ENCODE results near the gene PRKACA.
A peak's percentile ranks its signal among the peaks of the same experiment; 100 is the strongest.

The PRKACA gene

DNA sequence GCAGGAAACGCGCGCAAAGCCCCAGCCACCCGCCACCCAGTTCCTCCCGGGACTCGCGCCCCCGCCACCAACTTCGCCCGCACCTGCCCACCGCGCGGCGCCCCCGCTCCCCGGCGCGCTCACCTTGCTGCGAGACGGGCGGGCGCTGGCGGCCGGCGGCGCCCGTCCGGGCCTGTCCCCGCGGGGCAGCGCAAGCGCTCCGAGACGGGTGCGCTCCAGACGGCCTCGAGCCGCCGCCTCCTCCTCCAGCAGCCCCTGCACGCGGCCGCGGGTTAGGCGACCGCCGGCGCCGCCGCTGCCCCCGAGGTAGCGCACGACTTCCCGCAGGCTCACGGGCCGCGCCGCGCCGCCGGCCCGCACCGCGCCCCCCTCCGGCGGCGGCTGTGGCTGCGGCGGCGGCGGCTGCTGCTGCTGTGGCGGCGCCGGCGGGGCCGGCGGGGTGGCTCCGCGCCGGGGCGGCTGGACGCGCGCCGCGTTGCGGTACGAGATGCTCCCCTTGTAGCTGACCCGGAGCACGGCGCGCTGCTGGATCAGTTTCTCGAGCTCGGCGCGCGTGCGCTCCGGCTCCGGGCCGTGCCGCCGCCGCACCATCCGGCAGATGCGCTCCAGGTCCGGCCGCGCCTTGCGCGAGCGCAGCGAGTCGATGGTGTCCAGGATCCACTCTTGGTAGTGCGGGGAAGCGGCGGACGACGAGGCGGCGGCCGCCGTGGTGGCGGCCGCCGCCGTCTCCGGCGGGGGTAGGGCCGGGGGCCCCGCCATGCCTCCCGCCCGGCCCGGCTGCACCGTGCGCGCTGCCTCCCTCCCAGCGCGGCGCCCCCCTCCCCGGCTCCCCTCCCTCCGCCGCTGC lies 27.7 kb downstream of the PRKACA start:
- Histone ChIP-seq H3K9me3 (ENCODE audit: insufficient read depth, low read depth, low read length) (peaks cover 5% of the 10 kb centered on the region), H2BK5ac (ENCODE audit: low read depth, low read length, poor library complexity) (peak overlapping the region; percentile 19), H3K23ac (ENCODE audit: low read length) (no peak overlapping the region), H3K27ac (ENCODE audit: low read depth, low read length) (peak overlapping the region; percentile 88), H2AFZ (ENCODE audit: insufficient read depth, low read length, poor library complexity) (no peak overlapping the region), H2AK5ac (ENCODE audit: low read length) (no peak overlapping the region), H3K14ac (ENCODE audit: low read length) (peak overlapping the region; percentile 83), H3K4me1 (ENCODE audit: control insufficient read depth in 1 of 2, insufficient read depth in 2 of 2, low read length in 2 of 2) (peaks cover 6 to 7% of the 10 kb centered on the region in 2 experiments), H3K4me2 (ENCODE audit: low read length) (peak overlapping the region; percentile 78), H3K79me2 (ENCODE audit: control insufficient read depth, insufficient read depth, low read length, poor library complexity) (peaks cover 8% of the 10 kb centered on the region), H3K36me3 (ENCODE audit: control insufficient read depth in 1 of 2, insufficient read depth in 2 of 2, low read length in 2 of 2) (peaks cover 15 to 21% of the 10 kb centered on the region in 2 experiments), H4K12ac (ENCODE audit: low read depth, low read length) (no peak overlapping the region), H2BK12ac (ENCODE audit: low read length) (no peak overlapping the region), H3K27me3 (ENCODE audit: insufficient read depth, low read length) (no peaks in the 10 kb centered on the region), H3K4ac (ENCODE audit: low read depth, low read length) (peak overlapping the region; percentile 29), H3K9ac (ENCODE audit: low read length) (peak overlapping the region; percentile 54), H2BK120ac (ENCODE audit: insufficient read depth, low read length, poor library complexity) (peak overlapping the region; percentile 56), H3K4me3 (ENCODE audit: low read depth, low read length) (peak overlapping the region; percentile 91), H3K79me1 (ENCODE audit: low read length) (peaks cover 13% of the 10 kb centered on the region), H4K91ac (ENCODE audit: low read depth, low read length) (no peak overlapping the region), H4K8ac (ENCODE audit: low read depth, low read length) (peak overlapping the region; percentile 77), H3K18ac (ENCODE audit: low read length) (peak overlapping the region; percentile 90)
- DNase-seq = peak; percentile 47 to 71
- WGBS (ENCODE audit: extremely low coverage, insufficient coverage, insufficient read length) = no CpG with 5 or more reads among the region's 142 CpGs

DNA sequence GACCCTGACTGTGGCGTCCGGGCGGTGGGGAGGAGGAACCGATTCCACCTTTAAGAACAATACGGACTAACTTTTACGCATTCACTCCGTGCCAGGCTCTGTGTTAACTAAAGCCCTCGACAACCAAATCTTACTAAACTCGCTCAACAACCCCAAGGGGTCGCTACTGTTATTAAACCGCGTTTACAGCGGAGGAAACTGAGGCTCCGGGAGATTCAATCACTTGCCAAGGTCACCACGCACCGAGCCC lies 28.2 kb downstream of the PRKACA start:
- Histone ChIP-seq H3K4me2 (ENCODE audit: low read length) (peak overlapping the region; percentile 78), H3K23ac (ENCODE audit: low read length) (no peak overlapping the region), H2AFZ (ENCODE audit: insufficient read depth, low read length, poor library complexity) (no peak overlapping the region), H3K4me1 (ENCODE audit: control insufficient read depth in 1 of 2, insufficient read depth in 2 of 2, low read length in 2 of 2) (peaks cover 6 to 7% of the 10 kb centered on the region in 2 experiments), H3K27me3 (ENCODE audit: insufficient read depth, low read length) (no peaks in the 10 kb centered on the region), H3K9me3 (ENCODE audit: insufficient read depth, low read depth, low read length) (peaks cover 5% of the 10 kb centered on the region), H3K79me1 (ENCODE audit: low read length) (peaks cover 13% of the 10 kb centered on the region), H3K18ac (ENCODE audit: low read length) (peak overlapping the region; percentile 15), H2BK5ac (ENCODE audit: low read depth, low read length, poor library complexity) (no peak overlapping the region), H2BK120ac (ENCODE audit: insufficient read depth, low read length, poor library complexity) (no peak overlapping the region), H2BK12ac (ENCODE audit: low read length) (no peak overlapping the region), H3K27ac (ENCODE audit: low read depth, low read length) (peak overlapping the region; percentile 38), H4K91ac (ENCODE audit: low read depth, low read length) (no peak overlapping the region), H3K79me2 (ENCODE audit: control insufficient read depth, insufficient read depth, low read length, poor library complexity) (peaks cover 8% of the 10 kb centered on the region), H2AK5ac (ENCODE audit: low read length) (no peak overlapping the region), H3K4ac (ENCODE audit: low read depth, low read length) (peak overlapping the region; percentile 29), H3K36me3 (ENCODE audit: control insufficient read depth in 1 of 2, insufficient read depth in 2 of 2, low read length in 2 of 2) (peaks cover 15 to 21% of the 10 kb centered on the region in 2 experiments), H3K4me3 (ENCODE audit: low read depth, low read length) (peak overlapping the region; percentile 91), H4K12ac (ENCODE audit: low read depth, low read length) (no peak overlapping the region), H3K14ac (ENCODE audit: low read length) (peak overlapping the region; percentile 45), H3K9ac (ENCODE audit: low read length) (no peak overlapping the region), H4K8ac (ENCODE audit: low read depth, low read length) (peak overlapping the region; percentile 22)
- DNase-seq = peak in 1 of 2 donors; percentile 25
- WGBS (ENCODE audit: extremely low coverage, insufficient coverage, insufficient read length) = no CpG with 5 or more reads among the region's 16 CpGs

DNA sequence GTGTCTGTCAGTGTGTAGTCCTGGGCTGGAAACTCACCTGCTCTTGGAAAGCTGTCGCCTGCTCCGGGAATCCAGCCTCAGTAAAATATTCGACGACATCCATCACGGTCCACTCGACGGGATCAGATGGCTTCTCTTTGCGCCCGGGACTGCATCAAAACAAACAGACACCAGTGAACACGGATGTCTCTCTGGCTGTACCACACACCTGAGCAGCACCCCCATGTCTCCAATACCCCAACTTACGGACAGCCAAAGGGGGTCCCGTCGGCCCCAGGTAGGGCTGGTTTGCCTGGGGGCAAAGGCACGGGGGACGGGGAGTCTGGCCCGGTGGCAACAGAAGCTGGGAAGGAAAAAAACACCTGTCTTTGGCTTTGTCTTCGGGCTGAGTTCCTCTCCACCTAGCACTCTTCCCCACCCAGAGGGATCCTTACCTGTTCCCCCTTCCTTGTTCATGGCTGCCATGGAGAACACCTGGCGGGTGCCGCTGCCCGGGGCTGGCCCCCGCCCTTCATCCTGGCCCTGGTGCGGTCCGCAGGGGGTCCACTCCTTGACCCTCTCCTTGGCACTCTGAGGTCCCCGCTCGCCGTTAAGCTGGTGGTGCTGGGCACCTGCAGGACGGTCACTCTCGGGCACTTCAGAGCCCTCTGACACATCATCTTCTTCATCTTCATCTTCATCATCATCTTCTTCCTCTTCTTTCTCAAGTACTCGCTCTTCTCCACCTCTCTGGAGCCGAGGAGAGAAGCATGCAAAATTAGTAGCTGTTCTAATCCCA lies 28.7 kb downstream of the PRKACA start:
- Histone ChIP-seq H3K4ac (ENCODE audit: low read depth, low read length) (no peak overlapping the region), H3K79me2 (ENCODE audit: control insufficient read depth, insufficient read depth, low read length, poor library complexity) (peaks cover 8% of the 10 kb centered on the region), H3K4me3 (ENCODE audit: low read depth, low read length) (no peak overlapping the region), H4K91ac (ENCODE audit: low read depth, low read length) (no peak overlapping the region), H3K36me3 (ENCODE audit: control insufficient read depth in 1 of 2, insufficient read depth in 2 of 2, low read length in 2 of 2) (peaks cover 15 to 21% of the 10 kb centered on the region in 2 experiments), H3K14ac (ENCODE audit: low read length) (no peak overlapping the region), H4K8ac (ENCODE audit: low read depth, low read length) (no peak overlapping the region), H3K27me3 (ENCODE audit: insufficient read depth, low read length) (no peaks in the 10 kb centered on the region), H3K9me3 (ENCODE audit: insufficient read depth, low read depth, low read length) (peaks cover 5% of the 10 kb centered on the region), H2AK5ac (ENCODE audit: low read length) (no peak overlapping the region), H3K9ac (ENCODE audit: low read length) (no peak overlapping the region), H3K4me1 (ENCODE audit: control insufficient read depth in 1 of 2, insufficient read depth in 2 of 2, low read length in 2 of 2) (peaks cover 6 to 7% of the 10 kb centered on the region in 2 experiments), H3K27ac (ENCODE audit: low read depth, low read length) (no peak overlapping the region), H4K12ac (ENCODE audit: low read depth, low read length) (peak overlapping the region; percentile 6), H2BK5ac (ENCODE audit: low read depth, low read length, poor library complexity) (no peak overlapping the region), H3K18ac (ENCODE audit: low read length) (peak overlapping the region; percentile 5), H3K79me1 (ENCODE audit: low read length) (peaks cover 13% of the 10 kb centered on the region), H2BK12ac (ENCODE audit: low read length) (no peak overlapping the region), H3K23ac (ENCODE audit: low read length) (no peak overlapping the region), H3K4me2 (ENCODE audit: low read length) (peak overlapping the region; percentile 78), H2AFZ (ENCODE audit: insufficient read depth, low read length, poor library complexity) (no peak overlapping the region), H2BK120ac (ENCODE audit: insufficient read depth, low read length, poor library complexity) (no peak overlapping the region)
- WGBS (ENCODE audit: extremely low coverage, insufficient coverage, insufficient read length) = no CpG with 5 or more reads among the region's 30 CpGs
- DNase-seq = no peak

DNA sequence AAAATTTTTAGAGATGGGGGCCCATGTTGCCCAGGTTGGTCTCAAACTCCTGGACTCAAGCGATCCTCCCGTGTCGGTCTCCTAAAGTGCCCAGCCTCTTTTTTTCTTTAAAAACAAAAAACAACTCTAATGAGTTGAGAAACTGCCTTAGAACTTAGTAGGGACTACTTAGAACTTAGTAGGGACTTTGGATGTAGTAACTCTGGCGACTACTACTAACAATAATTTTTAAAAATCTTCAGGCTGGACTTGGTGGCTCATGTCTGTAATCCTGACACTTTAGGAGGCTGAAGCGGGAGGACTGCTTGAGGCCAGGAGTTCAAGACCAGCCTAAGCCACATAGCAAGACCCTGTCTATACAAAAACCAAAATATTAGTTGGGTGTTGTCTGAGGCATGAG lies 31.5 kb downstream of the PRKACA start:
- Histone ChIP-seq H4K8ac (ENCODE audit: low read depth, low read length) (no peak overlapping the region), H3K9ac (ENCODE audit: low read length) (no peak overlapping the region), H2BK12ac (ENCODE audit: low read length) (no peak overlapping the region), H3K14ac (ENCODE audit: low read length) (no peak overlapping the region), H3K79me1 (ENCODE audit: low read length) (peaks cover 11% of the 10 kb centered on the region), H3K4me3 (ENCODE audit: low read depth, low read length) (no peak overlapping the region), H3K27ac (ENCODE audit: low read depth, low read length) (no peak overlapping the region), H3K4me2 (ENCODE audit: low read length) (no peak overlapping the region), H3K36me3 (ENCODE audit: control insufficient read depth in 1 of 2, insufficient read depth in 2 of 2, low read length in 2 of 2) (peaks cover 17 to 18% of the 10 kb centered on the region in 2 experiments), H3K4me1 (ENCODE audit: control insufficient read depth in 1 of 2, insufficient read depth in 2 of 2, low read length in 2 of 2) (peaks cover 7 to 10% of the 10 kb centered on the region in 2 experiments), H2BK120ac (ENCODE audit: insufficient read depth, low read length, poor library complexity) (no peak overlapping the region), H3K79me2 (ENCODE audit: control insufficient read depth, insufficient read depth, low read length, poor library complexity) (peaks cover 8% of the 10 kb centered on the region), H3K9me3 (ENCODE audit: insufficient read depth, low read depth, low read length) (no peaks in the 10 kb centered on the region), H2BK5ac (ENCODE audit: low read depth, low read length, poor library complexity) (no peak overlapping the region), H2AFZ (ENCODE audit: insufficient read depth, low read length, poor library complexity) (no peak overlapping the region), H4K91ac (ENCODE audit: low read depth, low read length) (no peak overlapping the region), H3K27me3 (ENCODE audit: insufficient read depth, low read length) (no peaks in the 10 kb centered on the region), H3K4ac (ENCODE audit: low read depth, low read length) (no peak overlapping the region), H3K23ac (ENCODE audit: low read length) (no peak overlapping the region), H3K18ac (ENCODE audit: low read length) (no peak overlapping the region), H4K12ac (ENCODE audit: low read depth, low read length) (no peak overlapping the region), H2AK5ac (ENCODE audit: low read length) (no peak overlapping the region)
- no CpG with 5 or more reads among the region's 5 CpGs for whole genome bisulfite sequencing (ENCODE audit: extremely low coverage, insufficient coverage, insufficient read length)
- DNase-seq = no peak

Data from trophoblast cell (in vitro differentiated cells and primary cell).